RWPE1 (cell line): ENCODE results near the gene STK32B.

ENCODE experiments used
- CTCF ChIA-PET: fragments of 350-600 bp; sonication (Branson Sonifier 250); formaldehyde crosslinking; extraction: SDS; loops from one replicate; lab custom pipeline; 2021; lab: Yijun Ruan, JAX
- POLR2A ChIA-PET: fragments of 400-600 bp; formaldehyde crosslinking; extraction: SDS; loops from one replicate; lab custom pipeline; 2020; ENCODE audit warnings: antibody characterized with exemption; ENCODE audit not compliant: low non-redundant PET; lab: Yijun Ruan, JAX
- DNase-seq: peaks from one replicate; pipeline ENCODE4 v3.0.0; 2012; ENCODE audit warnings: low spot score
- H3K27ac ChIP-seq: fragments of 450-650 bp; 2 replicates; pipeline ENCODE4 v1.5.1; 2017
- TF ChIP-seq, protein P1 (sequence below): fragments of 450-650 bp; conservative IDR thresholded peaks from 2 replicates; pipeline ENCODE4 v1.5.1; 2017; ENCODE audit warnings: low read depth, mild to moderate bottlenecking

STK32B gene

DNA sequence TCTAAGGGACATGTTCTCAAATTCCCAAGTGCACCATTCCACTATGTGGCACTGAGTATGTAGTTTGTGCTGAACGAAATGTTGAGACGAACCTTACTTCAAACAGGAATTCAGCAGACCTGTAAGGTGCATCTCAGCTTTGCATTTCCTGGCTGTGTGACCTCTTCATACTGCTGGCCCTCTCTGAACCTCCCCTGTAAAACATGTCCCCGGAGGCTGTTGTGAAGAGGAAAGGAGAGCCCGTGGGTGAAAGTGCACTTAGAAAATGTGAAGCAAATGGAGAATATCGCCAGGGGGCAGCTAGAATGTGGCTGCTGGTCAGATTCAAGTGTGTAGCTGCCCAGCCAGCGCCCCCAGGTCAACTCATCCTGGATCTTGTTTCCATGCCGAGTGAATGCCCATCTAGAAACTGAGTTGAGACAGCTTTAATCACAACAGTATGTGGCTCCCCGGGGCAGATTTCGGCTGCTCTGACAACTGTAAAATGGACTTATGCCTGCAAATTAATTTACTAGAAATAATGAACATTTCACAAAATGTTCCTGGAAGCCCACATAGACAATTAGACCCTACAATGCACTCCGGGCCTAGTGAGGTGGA, 393.7 kb downstream of the STK32B start:
- H3K27ac ChIP-seq: no peak overlapping the region
- CTCF ChIA-PET: no interaction called here
- POLR2A ChIA-PET: no interaction called here
- no peak for DNase-seq
- TF ChIP-seq, protein P1, sequence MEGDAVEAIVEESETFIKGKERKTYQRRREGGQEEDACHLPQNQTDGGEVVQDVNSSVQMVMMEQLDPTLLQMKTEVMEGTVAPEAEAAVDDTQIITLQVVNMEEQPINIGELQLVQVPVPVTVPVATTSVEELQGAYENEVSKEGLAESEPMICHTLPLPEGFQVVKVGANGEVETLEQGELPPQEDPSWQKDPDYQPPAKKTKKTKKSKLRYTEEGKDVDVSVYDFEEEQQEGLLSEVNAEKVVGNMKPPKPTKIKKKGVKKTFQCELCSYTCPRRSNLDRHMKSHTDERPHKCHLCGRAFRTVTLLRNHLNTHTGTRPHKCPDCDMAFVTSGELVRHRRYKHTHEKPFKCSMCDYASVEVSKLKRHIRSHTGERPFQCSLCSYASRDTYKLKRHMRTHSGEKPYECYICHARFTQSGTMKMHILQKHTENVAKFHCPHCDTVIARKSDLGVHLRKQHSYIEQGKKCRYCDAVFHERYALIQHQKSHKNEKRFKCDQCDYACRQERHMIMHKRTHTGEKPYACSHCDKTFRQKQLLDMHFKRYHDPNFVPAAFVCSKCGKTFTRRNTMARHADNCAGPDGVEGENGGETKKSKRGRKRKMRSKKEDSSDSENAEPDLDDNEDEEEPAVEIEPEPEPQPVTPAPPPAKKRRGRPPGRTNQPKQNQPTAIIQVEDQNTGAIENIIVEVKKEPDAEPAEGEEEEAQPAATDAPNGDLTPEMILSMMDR: no peak

DNA sequence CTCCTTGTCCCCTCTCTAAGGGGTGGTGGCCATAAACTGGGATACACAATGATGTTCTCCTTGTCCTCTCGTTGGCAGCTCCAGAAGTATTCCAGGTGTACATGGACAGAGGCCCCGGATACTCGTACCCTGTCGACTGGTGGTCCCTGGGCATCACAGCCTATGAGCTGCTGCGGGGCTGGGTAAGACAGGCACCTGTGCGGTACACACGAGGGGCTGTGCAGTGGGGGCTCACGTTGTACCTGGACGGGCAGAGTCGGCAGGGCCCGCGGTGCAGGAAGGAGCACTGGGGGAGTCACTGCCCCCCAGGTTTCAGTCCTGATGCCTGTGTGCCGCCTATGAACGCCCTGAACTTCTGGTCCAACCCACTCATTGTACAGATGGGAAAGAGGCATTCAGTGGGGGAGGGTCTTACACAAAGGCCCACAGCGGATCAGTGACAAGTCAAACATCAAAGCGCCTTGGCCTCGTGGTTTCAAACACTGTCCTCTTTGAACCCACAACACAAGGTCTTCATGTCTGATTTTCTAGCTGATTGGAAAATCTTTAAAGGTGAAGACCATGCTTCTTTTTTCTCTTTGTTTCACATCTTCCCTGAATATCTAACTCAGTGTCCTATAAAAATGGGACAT, 395.4 kb downstream of the STK32B start:
- TF ChIP-seq, protein P1: no peak
- ChIA-PET CTCF (no interaction called here), POLR2A (interaction anchor here (0.5 kb wide), 1 partner anchor 1666 kb away, joined by 3 read pairs; no protein-coding TSS in a partner anchor)
- DNase-seq: no peak
- no peak overlapping the region for H3K27ac ChIP-seq

DNA sequence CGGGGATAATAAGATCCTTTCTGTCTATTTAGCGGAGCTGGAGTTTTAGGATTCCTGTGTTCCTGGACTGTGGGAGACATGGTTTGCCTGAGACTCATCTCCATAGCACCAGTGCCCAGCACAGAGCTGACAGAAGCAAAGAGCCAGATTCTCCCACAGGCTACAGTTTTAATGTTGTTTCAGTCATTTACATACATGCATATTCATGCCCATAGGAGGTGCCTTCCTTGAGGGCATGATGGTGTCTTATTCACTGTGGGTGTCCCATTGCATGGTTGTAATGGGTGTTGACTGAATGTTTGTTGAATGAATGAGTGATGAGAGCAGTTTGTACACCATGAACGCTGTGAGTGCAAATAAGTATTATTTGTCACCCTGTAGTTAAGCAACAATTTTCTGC, 396.5 kb downstream of the STK32B start:
- ChIA-PET POLR2A (no interaction called here), CTCF (interaction anchor here (0.7 kb wide), 1 partner anchor 361 kb away, joined by 5 read pairs; no protein-coding TSS in a partner anchor)
- no peak for DNase-seq
- no peak overlapping the region for H3K27ac ChIP-seq
- TF ChIP-seq, protein P1: no peak

DNA sequence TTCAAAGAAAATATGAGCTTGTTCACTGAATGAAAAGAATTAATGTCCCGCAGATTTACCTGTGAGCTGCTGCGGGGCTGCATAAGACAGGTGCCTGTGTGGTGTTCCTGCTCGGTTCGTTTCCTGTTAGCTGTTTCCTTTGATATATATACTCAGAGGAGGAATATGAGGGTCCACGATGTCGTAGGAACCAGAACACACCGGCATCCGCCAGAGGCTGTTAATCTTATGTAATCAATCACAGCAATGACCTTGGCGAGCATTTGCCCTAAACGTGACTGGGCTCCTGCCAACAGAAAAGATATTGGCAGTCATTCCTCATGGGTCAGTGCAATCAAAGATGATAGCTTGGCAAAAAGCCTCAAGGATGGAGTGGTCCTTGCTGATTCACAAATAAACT, 396.9 kb downstream of the STK32B start:
- ChIA-PET POLR2A (no interaction called here), CTCF (interaction anchor here (0.7 kb wide), 1 partner anchor 361 kb away, joined by 5 read pairs; no protein-coding TSS in a partner anchor)
- no peak for DNase-seq

DNA sequence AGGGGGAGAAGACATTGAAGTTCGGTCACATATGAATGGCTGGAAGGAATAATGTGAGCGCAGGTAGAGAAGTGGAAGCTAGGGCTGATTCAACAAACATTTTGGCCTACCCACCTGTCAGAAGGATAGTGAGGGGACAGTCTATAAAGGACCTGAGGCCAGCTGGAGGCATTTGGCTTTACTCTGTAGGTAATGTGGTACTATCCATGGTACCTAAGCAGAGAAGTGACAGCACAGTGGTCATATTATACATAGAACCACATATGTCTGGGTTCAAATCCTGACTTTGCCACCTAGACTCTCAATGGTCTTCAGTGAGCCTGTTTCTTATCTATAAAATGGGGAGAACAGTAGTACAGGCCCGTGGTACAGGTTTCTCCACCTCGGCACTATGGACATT, 400.0 kb downstream of the STK32B start:
- H3K27ac ChIP-seq: no peak overlapping the region
- ChIA-PET POLR2A (no interaction called here), CTCF (no interaction called here)
- TF ChIP-seq, protein P1: no peak
- no peak for DNase-seq

More for the DNA sequence above, 396.9 kb downstream of the STK32B start:
- no peak overlapping the region for H3K27ac ChIP-seq
- TF ChIP-seq, protein P1: no peak

DNA sequence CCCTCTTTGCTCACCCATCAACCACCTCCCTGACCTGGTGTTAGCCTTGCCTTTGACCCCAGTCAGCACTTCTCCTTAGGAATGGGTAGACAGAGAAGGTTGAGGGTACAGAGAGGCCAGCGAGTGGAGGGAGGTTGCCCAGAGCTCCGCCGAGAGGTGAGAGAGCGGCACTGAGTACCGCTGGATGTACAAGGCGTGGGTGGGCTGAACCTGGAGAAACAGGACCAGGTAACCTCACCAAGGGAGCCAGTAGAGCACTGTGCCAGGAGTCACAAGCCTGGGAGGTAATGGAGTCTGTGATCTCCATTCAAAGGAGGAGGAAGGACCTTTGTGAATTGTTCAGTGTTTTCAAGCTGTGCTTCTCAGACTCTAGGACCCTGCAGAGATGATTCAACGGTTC, 400.9 kb downstream of the STK32B start:
- no peak for DNase-seq
- TF ChIP-seq, protein P1: no peak
- POLR2A ChIA-PET: no interaction called here
- no peak overlapping the region for H3K27ac ChIP-seq
- CTCF ChIA-PET: no interaction called here
